ENCODE data around the gene MASP1.

Gene MASP1

GRCh38 chr3:187265461-187265955 lies 26.0 kb downstream of the MASP1 start:
- TF ChIP-seq CTCF (IDR thresholded peaks at IDR 0.05) (no peak), ZFX (IDR thresholded peaks at IDR 0.05; ENCODE audit: borderline replicate concordance) (no peak)
- no peak overlapping the region for H3K27ac ChIP-seq

GRCh38 chr3:187264911-187265310 lies 26.6 kb downstream of the MASP1 start:
- peak overlapping the region; percentile 76 for H3K27ac ChIP-seq
- TF ChIP-seq CTCF (IDR thresholded peaks at IDR 0.05) (no peak), ZFX (IDR thresholded peaks at IDR 0.05; ENCODE audit: borderline replicate concordance) (no peak)

GRCh38 chr3:187264021-187264420 lies 27.5 kb downstream of the MASP1 start:
- H3K27ac ChIP-seq, result peak overlapping the region; percentile 76
- no peak for TF ChIP-seq CTCF (IDR thresholded peaks at IDR 0.05)
- no peak for TF ChIP-seq ZFX (IDR thresholded peaks at IDR 0.05; ENCODE audit: borderline replicate concordance)

GRCh38 chr3:187263270-187263669 lies 28.3 kb downstream of the MASP1 start:
- TF ChIP-seq ZFX (IDR thresholded peaks at IDR 0.05; ENCODE audit: borderline replicate concordance) (no peak), CTCF (IDR thresholded peaks at IDR 0.05) (no peak)
- H3K27ac ChIP-seq, result peak overlapping the region; percentile 76

- TF ChIP-seq CTCF (IDR thresholded peaks at IDR 0.05), result no peak
- TF ChIP-seq ZFX (IDR thresholded peaks at IDR 0.05; ENCODE audit: borderline replicate concordance), result no peak
- H3K27ac ChIP-seq, result peak overlapping the region; percentile 76
Measured at GRCh38 chr3:187262360-187262759, 29.2 kb downstream of the MASP1 start.

- H3K27ac ChIP-seq, result no peak overlapping the region
- TF ChIP-seq CTCF (IDR thresholded peaks at IDR 0.05), result no peak
- no peak for TF ChIP-seq ZFX (IDR thresholded peaks at IDR 0.05; ENCODE audit: borderline replicate concordance)
Measured at GRCh38 chr3:187261541-187261969, 30.0 kb downstream of the MASP1 start.

GRCh38 chr3:187259171-187259570 lies 32.4 kb downstream of the MASP1 start:
- TF ChIP-seq CTCF (IDR thresholded peaks at IDR 0.05) (no peak), ZFX (IDR thresholded peaks at IDR 0.05; ENCODE audit: borderline replicate concordance) (no peak)
- no peak overlapping the region for H3K27ac ChIP-seq
